ENCODE data around the gene CACNA1A.

GRCh38 chr19:13198634-13199033, 307.6 kb downstream of the CACNA1A start:
- no peak for TF ChIP-seq CTCF (IDR thresholded peaks at IDR 0.05)
- no peak for TF ChIP-seq POLR2A (IDR thresholded peaks at IDR 0.05)
